ENCODE measurements around the gene PPM1G. TPM values are rescaled to one million over a fixed set of nuclear protein-coding genes. Genes with fewer than 3 reads are reported as not detected.

PPM1G gene
- 162 TPM for polyA plus RNA-seq (2013, experiment 1 of 2)
- 165 TPM for polyA plus RNA-seq (2013, experiment 2 of 2)

- Histone ChIP-seq H3K27me3 (ENCODE audit: insufficient read depth, low read length, poor library complexity) (no peaks in the 10 kb centered on the region), H3K4me1 (ENCODE audit: control insufficient read depth, low read depth, low read length) (no peaks in the 10 kb centered on the region), H3K9ac (ENCODE audit: low read length) (peak within 1 kb of the TSS; percentile 92), H3K79me1 (ENCODE audit: low read length) (no peaks in the 10 kb centered on the region), H2BK5ac (ENCODE audit: low read length) (no peak within 1 kb of the TSS), H3K18ac (ENCODE audit: low read length) (peak within 1 kb of the TSS; percentile 43), H3K56ac (ENCODE audit: low read length) (peak within 1 kb of the TSS; percentile 94), H3K79me2 (ENCODE audit: control insufficient read depth, insufficient read depth, low read length) (peaks cover 38% of the 10 kb centered on the region), H3K4me2 (ENCODE audit: low read length) (peak within 1 kb of the TSS; percentile 92), H2AK5ac (ENCODE audit: low read length) (peak within 1 kb of the TSS; percentile 50), H3K4me3 (ENCODE audit: low read length) (peak within 1 kb of the TSS; percentile 83), H4K8ac (ENCODE audit: low read depth, low read length) (peak within 1 kb of the TSS; percentile 60), H2BK15ac (replicated peaks; ENCODE audit: low read depth) (no peak within 1 kb of the TSS), H3K23ac (ENCODE audit: low read length) (peak within 1 kb of the TSS; percentile 72), H2BK120ac (ENCODE audit: low read depth, low read length) (no peak within 1 kb of the TSS), H3K4ac (ENCODE audit: low read depth, low read length) (no peak within 1 kb of the TSS), H3K36me3 (ENCODE audit: control insufficient read depth, insufficient read depth, low read length) (no peaks in the 10 kb centered on the region), H3K27ac (ENCODE audit: low read depth, low read length) (peak within 1 kb of the TSS; percentile 78), H4K5ac (ENCODE audit: low read length) (no peak within 1 kb of the TSS)
- peak; percentile 96 for DNase-seq
- no CpG with 5 or more reads among the region's 82 CpGs for WGBS (ENCODE audit: extremely low coverage, insufficient coverage, low lambda C conversion rate)
Measured at GRCh38 chr2:27409321-27410073, at the start of gene PPM1G. Gene PPM1G, minus strand, starts transcription at chr2:27409591. Its CDS starts 169 bp downstream, at chr2:27409422.

- Histone ChIP-seq H3K79me2 (ENCODE audit: control insufficient read depth, insufficient read depth, low read length) (no peaks in the 10 kb centered on the region), H3K4me3 (ENCODE audit: low read length) (no peak overlapping the region), H2BK5ac (ENCODE audit: low read length) (no peak overlapping the region), H3K36me3 (ENCODE audit: control insufficient read depth, insufficient read depth, low read length) (peaks cover under 1% of the 10 kb centered on the region), H4K5ac (ENCODE audit: low read length) (no peak overlapping the region), H2BK15ac (replicated peaks; ENCODE audit: low read depth) (no peak overlapping the region), H2AK5ac (ENCODE audit: low read length) (no peak overlapping the region), H3K56ac (ENCODE audit: low read length) (no peak overlapping the region), H3K27ac (ENCODE audit: low read depth, low read length) (no peak overlapping the region), H3K23ac (ENCODE audit: low read length) (no peak overlapping the region), H3K4me1 (ENCODE audit: control insufficient read depth, low read depth, low read length) (no peaks in the 10 kb centered on the region), H3K79me1 (ENCODE audit: low read length) (no peaks in the 10 kb centered on the region), H3K27me3 (ENCODE audit: insufficient read depth, low read length, poor library complexity) (no peaks in the 10 kb centered on the region), H3K18ac (ENCODE audit: low read length) (no peak overlapping the region), H2BK120ac (ENCODE audit: low read depth, low read length) (no peak overlapping the region), H3K4me2 (ENCODE audit: low read length) (no peak overlapping the region), H3K4ac (ENCODE audit: low read depth, low read length) (no peak overlapping the region), H4K8ac (ENCODE audit: low read depth, low read length) (no peak overlapping the region), H3K9ac (ENCODE audit: low read length) (no peak overlapping the region)
- WGBS (ENCODE audit: extremely low coverage, insufficient coverage, low lambda C conversion rate) = no CpG with 5 or more reads among the region's 7 CpGs
- no peak for DNase-seq
Measured at GRCh38 chr2:27453968-27454367, 44.6 kb upstream of the PPM1G start.

- WGBS (ENCODE audit: extremely low coverage, insufficient coverage, low lambda C conversion rate) = no CpG with 5 or more reads among the region's 1 CpG
- Histone ChIP-seq H2BK15ac (replicated peaks; ENCODE audit: low read depth) (no peak overlapping the region), H3K36me3 (ENCODE audit: control insufficient read depth, insufficient read depth, low read length) (peaks cover under 1% of the 10 kb centered on the region)
Measured at GRCh38 chr2:27451095-27451494, 41.7 kb upstream of the PPM1G start.

GRCh38 chr2:27448381-27448780 lies 39.0 kb upstream of the PPM1G start:
- Histone ChIP-seq H3K23ac (ENCODE audit: low read length) (no peak overlapping the region), H3K4ac (ENCODE audit: low read depth, low read length) (no peak overlapping the region), H3K9ac (ENCODE audit: low read length) (no peak overlapping the region), H3K79me1 (ENCODE audit: low read length) (no peaks in the 10 kb centered on the region), H4K5ac (ENCODE audit: low read length) (no peak overlapping the region), H3K4me3 (ENCODE audit: low read length) (no peak overlapping the region), H2BK120ac (ENCODE audit: low read depth, low read length) (no peak overlapping the region), H2AK5ac (ENCODE audit: low read length) (no peak overlapping the region), H4K8ac (ENCODE audit: low read depth, low read length) (no peak overlapping the region), H3K27me3 (ENCODE audit: insufficient read depth, low read length, poor library complexity) (no peaks in the 10 kb centered on the region), H2BK15ac (replicated peaks; ENCODE audit: low read depth) (no peak overlapping the region), H3K4me2 (ENCODE audit: low read length) (no peak overlapping the region), H3K18ac (ENCODE audit: low read length) (no peak overlapping the region), H3K27ac (ENCODE audit: low read depth, low read length) (no peak overlapping the region), H3K79me2 (ENCODE audit: control insufficient read depth, insufficient read depth, low read length) (no peaks in the 10 kb centered on the region), H3K36me3 (ENCODE audit: control insufficient read depth, insufficient read depth, low read length) (peaks cover 3% of the 10 kb centered on the region), H2BK5ac (ENCODE audit: low read length) (no peak overlapping the region), H3K4me1 (ENCODE audit: control insufficient read depth, low read depth, low read length) (no peaks in the 10 kb centered on the region), H3K56ac (ENCODE audit: low read length) (no peak overlapping the region)
- DNase-seq = no peak
- no CpG with 5 or more reads among the region's 3 CpGs for WGBS (ENCODE audit: extremely low coverage, insufficient coverage, low lambda C conversion rate)

More at GRCh38 chr2:27451095-27451494, 41.7 kb upstream of the PPM1G start:
- no peak overlapping the region for H3K9ac ChIP-seq (ENCODE audit: low read length)
- no peak overlapping the region for H3K4me3 ChIP-seq (ENCODE audit: low read length)
- H3K27ac ChIP-seq (ENCODE audit: low read depth, low read length) = no peak overlapping the region
- H3K79me1 ChIP-seq (ENCODE audit: low read length) = no peaks in the 10 kb centered on the region
- H4K8ac ChIP-seq (ENCODE audit: low read depth, low read length) = no peak overlapping the region
- no peak overlapping the region for H2BK120ac ChIP-seq (ENCODE audit: low read depth, low read length)
- H3K4me1 ChIP-seq (ENCODE audit: control insufficient read depth, low read depth, low read length) = no peaks in the 10 kb centered on the region
- H4K5ac ChIP-seq (ENCODE audit: low read length) = no peak overlapping the region
- no peak overlapping the region for H3K23ac ChIP-seq (ENCODE audit: low read length)
- no peaks in the 10 kb centered on the region for H3K79me2 ChIP-seq (ENCODE audit: control insufficient read depth, insufficient read depth, low read length)
- no peak overlapping the region for H3K18ac ChIP-seq (ENCODE audit: low read length)
- no peak overlapping the region for H3K4me2 ChIP-seq (ENCODE audit: low read length)
- H2AK5ac ChIP-seq (ENCODE audit: low read length) = no peak overlapping the region
- DNase-seq = no peak
- no peaks in the 10 kb centered on the region for H3K27me3 ChIP-seq (ENCODE audit: insufficient read depth, low read length, poor library complexity)
- H3K56ac ChIP-seq (ENCODE audit: low read length) = no peak overlapping the region
- no peak overlapping the region for H2BK5ac ChIP-seq (ENCODE audit: low read length)
- H3K4ac ChIP-seq (ENCODE audit: low read depth, low read length) = no peak overlapping the region

GRCh38 chr2:27446057-27446456 lies 36.7 kb upstream of the PPM1G start:
- H3K36me3 ChIP-seq (ENCODE audit: control insufficient read depth, insufficient read depth, low read length) = peaks cover 4% of the 10 kb centered on the region
- H3K79me1 ChIP-seq (ENCODE audit: low read length) = no peaks in the 10 kb centered on the region
- H3K4ac ChIP-seq (ENCODE audit: low read depth, low read length) = no peak overlapping the region
- H3K27ac ChIP-seq (ENCODE audit: low read depth, low read length) = no peak overlapping the region
- no peak overlapping the region for H3K56ac ChIP-seq (ENCODE audit: low read length)
- WGBS (ENCODE audit: extremely low coverage, insufficient coverage, low lambda C conversion rate) = no CpG with 5 or more reads among the region's 3 CpGs
- no peak overlapping the region for H3K4me2 ChIP-seq (ENCODE audit: low read length)
- H3K23ac ChIP-seq (ENCODE audit: low read length) = no peak overlapping the region
- peaks cover 3% of the 10 kb centered on the region for H3K4me1 ChIP-seq (ENCODE audit: control insufficient read depth, low read depth, low read length)
- H3K79me2 ChIP-seq (ENCODE audit: control insufficient read depth, insufficient read depth, low read length) = no peaks in the 10 kb centered on the region
- no peak overlapping the region for H3K9ac ChIP-seq (ENCODE audit: low read length)
- H3K27me3 ChIP-seq (ENCODE audit: insufficient read depth, low read length, poor library complexity) = no peaks in the 10 kb centered on the region
- H2BK120ac ChIP-seq (ENCODE audit: low read depth, low read length) = no peak overlapping the region
- H3K18ac ChIP-seq (ENCODE audit: low read length) = no peak overlapping the region
- no peak overlapping the region for H3K4me3 ChIP-seq (ENCODE audit: low read length)
- no peak overlapping the region for H4K8ac ChIP-seq (ENCODE audit: low read depth, low read length)
- H2BK5ac ChIP-seq (ENCODE audit: low read length) = no peak overlapping the region
- H4K5ac ChIP-seq (ENCODE audit: low read length) = no peak overlapping the region
- no peak for DNase-seq
- H2AK5ac ChIP-seq (ENCODE audit: low read length) = no peak overlapping the region
- no peak overlapping the region for H2BK15ac ChIP-seq (replicated peaks; ENCODE audit: low read depth)

Measured in mesendoderm (in vitro differentiated cells).